Endometrium (tissue), 2 donors: ENCODE data around the gene ZNF641.

Experiments
- FAIRE-seq: peaks from 2 replicates; lab custom pipeline; 2012; peaks lifted over from hg19 to GRCh38; lab: Jason Lieb, UNC
- donor health status: control.
- donor health status: control.

Gene ZNF641

DNA sequence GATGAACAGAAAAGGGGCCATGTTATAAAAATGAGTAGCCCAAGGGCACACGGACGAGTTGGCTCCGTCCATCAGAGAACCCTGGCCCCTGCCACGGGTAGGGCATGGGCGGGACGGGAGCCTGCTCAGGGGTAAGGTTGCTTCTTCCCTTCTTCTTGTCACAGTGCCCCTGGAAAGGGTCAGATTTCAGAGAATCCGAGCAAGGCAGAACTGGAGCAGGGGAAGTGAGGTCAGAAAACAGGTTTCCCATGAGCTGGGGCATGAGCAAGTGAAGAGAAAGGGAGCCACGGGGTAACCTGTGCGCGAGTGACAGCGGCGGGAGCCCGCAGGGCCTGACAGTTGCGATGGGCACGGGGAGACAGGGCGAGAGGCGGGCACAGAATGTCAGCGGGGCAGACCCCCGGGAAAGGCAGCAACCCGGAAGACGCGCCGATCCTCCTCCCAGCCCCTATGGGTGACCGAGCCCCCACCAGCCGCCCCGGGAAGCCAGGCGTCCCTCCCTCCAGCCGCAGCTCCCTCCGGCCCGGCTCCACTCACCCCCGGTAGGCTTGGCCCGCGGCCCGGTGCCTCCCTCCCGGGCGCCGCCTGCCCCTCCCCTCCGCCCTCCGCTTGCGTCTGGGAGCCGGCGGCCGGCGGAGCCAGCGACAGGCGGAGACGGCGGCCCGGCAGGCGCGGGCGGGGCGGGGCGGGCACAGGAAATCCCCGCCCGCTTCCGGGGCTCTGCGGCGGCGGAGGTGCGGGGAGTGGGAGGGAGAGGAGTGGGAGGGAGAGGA is at the start of gene ZNF641:
Gene ZNF641, minus strand, starts transcription at position 671 of the 773 bp plus-strand sequence. CDS start 2,829 bp downstream, outside the sequence.
- no peak for FAIRE-seq

DNA sequence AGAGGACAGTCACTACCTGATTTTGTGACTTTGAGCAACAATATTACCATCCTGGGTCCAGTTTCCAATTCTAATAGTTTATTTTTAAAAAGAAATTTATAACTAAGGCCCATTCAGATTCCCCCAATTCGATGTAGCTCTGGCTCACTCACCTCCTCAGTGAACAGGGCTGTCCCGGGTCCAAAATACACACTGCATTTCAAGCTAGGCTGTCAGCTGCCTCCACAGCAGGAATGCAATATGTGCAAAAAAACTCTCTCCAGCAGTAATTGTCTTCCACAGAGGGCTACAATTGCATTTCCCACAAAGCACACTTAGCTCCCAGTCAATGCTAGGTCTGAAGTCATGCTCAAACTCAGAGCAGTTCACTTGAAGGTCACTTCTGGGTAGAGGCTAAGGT is 39.3 kb upstream of the ZNF641 start:
- no peak for FAIRE-seq

DNA sequence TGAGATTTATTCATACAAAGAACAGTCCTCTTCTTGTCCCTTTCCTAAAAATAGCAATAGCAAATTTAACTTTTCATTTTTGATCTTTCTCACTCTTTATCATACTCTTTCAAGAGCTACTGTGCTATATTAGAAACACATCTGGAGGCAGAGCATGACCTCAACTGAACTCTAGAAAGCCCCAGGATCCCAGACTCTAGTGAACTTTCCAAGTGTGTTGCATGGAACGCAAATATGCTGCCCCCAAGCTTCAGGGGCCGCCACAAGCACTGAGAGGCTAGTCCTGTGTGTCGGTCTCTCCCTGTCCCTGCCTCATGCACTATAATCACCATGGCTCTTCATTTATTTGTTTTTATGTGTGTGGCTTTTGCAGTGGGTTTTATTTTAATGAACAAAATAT is 38.7 kb upstream of the ZNF641 start:
- no peak for FAIRE-seq

DNA sequence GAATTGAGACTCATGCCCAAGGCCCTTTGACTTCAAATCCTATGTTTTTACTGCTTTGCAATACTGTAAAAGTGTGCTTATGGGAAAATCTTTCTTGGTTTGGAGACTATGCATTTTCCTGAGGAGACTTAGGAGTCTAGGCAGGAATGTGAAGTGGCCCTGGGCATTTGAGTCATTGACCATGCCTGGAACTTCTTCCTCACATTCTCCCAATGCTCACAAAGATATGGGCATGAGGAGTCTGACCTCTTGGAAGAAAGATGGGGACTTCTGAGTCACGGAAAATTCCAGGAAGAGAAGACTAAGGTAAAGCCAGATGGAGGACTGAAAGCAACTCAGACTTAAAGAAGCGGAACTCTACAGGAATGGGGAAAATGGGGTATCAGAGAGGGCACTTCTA is 38.2 kb upstream of the ZNF641 start:
- no peak for FAIRE-seq

DNA sequence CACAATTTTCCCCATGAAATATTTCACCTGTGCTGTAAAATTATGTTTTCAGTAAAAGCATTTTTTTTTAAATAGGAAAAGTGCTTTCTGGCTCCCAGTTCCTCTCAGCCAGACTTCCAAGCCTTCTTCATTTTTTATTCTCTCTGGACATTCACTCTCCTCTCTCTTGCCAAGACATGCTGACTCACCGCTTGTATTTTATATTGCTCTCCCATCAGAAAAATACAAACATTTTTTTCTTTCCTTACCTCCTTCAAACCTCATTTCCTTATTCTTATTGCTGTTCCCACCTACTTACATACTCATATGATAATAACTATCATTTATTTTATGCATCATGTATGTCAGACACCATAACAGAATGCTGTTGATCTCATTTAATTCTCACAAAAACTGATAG is 37.7 kb upstream of the ZNF641 start:
- FAIRE-seq: no peak

DNA sequence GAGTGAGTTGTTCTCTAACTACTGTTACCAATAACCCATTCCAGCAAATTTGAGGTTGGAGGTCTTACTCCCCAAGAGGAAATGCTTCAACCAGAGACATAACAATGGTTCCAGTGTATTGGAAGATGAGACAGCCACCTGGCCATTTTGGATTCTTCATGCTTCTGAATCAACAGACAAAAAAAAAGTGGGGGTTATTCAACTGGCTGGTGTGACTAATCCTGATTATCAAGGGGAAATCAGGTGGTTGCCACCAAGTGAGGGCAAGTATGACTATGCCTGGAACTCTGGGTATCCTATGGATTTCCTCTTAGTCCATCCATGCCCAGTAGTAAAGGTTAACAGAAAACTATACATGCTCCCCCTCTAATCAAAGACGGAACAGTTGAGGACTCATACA is 29.9 kb upstream of the ZNF641 start:
- FAIRE-seq: no peak

DNA sequence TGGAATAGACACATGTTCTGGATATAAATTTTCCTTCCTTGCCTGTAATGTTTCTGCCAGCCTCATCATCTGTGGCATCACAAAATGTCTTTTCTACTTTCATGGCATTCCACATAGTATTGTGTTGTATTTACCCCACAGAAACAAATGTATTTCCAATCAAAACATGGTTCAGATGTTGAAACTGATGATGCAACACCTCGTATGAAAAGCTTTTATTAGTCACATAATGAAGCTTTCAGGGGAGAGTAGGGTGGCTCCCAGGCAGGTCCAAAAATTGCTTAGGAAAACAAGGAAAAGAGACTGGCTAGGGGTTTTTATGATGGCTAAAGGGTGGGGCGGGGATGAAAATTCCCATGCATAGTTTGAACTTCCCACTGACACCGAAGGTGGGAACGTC is 29.1 kb upstream of the ZNF641 start:
- no peak for FAIRE-seq

DNA sequence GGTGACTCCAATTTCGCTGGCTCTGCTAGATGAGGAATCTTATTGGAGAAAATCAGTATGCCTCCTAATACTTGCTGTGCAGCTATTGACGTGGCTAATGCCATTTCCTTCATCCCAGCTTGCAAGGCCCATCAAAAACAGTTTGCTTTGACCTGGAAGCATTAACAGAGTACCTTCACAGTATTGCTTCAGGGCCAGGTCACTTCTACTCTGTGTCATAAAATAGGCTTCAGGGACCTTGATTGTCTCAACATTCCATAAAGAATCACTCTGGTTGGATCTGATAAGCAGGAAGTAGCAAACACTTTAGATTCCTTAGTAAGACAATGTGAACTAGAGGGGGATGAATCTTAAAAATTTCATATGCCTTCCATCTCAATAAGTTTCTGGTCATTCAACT is 26.9 kb upstream of the ZNF641 start:
- no peak for FAIRE-seq

DNA sequence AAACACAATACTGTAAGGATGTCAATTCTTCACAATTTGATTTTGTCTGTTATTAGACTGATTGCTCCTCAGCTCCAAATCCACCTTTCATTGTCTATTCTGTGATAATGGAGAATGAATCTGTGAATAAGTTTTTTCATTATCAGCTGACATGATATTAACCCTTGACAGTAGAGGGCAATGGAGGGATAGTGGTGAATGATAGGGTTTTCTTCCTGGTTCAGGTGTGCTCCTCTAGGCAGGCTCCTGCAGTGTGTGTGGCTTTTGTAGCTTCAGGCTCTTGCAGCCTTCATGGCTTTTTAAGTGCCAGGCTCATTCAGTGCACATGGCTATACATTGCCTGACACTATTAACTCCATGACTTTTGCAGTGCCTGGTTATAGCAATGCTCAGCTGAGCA is 23.4 kb upstream of the ZNF641 start:
- no peak for FAIRE-seq

DNA sequence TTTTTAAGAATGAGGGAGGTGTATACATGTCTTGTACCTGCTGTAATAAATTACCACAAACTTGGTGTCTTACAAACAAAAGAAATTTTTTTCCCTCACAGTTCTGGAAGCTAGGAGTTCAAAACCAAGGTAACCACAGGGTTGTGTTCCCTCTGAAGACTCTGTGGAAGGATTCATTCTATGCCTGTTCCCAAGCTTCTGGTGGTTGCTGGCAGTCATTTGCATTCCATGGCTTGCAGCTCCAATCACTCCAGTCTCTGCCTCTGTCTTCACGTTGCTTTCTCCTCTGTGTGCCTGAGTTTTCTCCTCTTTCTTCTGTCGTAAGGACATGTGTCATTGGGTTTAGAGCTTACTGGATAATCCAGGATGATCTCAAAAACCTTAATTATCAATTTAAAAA is 15.4 kb upstream of the ZNF641 start:
- FAIRE-seq: no peak

DNA sequence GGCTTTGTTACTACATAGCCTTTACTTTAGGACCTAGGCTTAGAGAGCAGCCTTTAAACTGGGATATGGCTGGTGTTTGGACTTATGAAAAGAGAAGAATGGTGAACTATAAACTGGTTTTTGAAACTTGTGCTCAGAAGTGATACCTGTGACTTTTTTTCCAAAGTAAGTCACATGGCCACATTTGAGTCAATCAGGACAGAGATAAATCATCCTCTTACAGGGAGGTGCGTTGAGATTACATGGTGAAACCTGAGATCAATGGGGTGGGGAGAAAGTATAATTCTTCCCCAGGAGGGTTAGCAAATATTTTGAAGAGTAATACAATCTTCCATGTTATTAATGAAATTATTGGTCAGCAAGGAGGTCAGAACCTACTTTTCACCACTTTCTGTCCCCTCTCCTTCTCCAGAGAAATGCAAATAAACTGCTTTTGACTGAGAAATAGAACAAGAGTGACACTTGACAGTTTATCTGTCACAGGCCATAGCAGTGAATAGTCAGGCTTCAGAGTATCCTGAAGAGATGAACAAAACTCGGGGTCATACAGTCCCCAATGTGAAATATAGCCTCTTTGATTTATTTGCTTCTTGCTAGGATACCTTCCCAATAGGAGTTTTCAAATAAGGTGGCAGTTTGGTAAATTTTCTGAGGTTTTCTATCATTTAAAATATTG is 11.1 kb upstream of the ZNF641 start:
- FAIRE-seq: no peak

DNA sequence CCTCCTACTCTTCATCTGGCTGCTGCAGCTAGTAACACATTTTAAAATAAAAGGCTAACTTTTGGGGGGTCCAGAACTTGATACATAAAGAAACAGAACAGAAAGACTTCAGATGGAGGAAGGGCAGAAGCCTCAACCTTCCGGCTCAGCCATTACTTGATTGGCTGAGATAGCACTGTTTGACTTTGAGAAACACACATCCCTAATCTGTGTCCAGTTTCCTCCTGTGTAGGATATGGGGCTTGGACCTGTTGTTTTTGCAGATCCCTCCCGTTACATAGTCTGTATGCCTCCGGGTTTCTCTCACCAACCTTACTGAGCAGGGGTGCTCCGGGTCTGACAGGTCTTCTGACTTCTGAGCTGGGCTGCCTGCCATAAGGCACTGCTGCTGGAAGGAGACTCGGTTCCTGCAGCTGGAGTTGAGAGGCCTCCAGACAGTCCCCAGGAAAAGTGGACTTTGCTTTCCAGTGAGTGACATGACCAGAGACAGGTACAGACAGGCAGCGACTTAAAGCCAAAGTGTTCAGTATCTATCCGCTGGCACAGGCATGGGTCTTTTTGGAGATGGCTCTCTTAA is 8.3 kb upstream of the ZNF641 start:
- no peak for FAIRE-seq

DNA sequence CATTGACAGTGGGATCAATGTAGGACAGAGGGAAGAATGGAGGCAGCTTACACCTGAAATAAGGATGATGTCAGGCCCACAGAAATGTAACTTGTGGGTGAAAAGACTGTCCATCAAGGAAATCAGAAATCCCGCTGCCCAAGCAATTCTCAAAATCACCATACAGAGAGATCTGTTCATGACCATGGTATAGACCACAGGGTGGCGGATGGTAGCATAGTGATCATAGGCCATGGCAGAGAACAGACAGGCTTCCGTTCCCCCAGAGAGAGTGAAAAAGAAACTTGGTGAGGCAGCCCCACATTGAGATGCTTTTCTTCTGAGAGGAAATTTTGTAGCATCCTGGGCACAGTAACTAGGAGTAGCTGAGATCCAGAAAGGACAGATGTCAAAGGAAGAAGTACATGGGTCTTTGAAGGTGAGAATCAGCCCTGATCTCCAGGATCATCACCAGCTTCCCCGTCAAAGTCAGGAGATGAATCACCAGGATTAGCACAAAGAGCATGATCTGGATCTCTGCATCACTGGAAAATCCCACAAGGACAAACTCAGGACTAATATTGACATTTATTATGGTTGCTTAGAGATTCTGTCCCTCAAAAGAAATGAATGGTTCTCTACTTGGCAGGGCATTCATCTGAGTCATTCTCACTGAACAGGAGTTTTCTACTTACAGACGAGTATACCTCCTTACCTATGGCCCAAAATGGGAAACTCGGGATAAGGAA is 5.5 kb upstream of the ZNF641 start:
- no peak for FAIRE-seq

DNA sequence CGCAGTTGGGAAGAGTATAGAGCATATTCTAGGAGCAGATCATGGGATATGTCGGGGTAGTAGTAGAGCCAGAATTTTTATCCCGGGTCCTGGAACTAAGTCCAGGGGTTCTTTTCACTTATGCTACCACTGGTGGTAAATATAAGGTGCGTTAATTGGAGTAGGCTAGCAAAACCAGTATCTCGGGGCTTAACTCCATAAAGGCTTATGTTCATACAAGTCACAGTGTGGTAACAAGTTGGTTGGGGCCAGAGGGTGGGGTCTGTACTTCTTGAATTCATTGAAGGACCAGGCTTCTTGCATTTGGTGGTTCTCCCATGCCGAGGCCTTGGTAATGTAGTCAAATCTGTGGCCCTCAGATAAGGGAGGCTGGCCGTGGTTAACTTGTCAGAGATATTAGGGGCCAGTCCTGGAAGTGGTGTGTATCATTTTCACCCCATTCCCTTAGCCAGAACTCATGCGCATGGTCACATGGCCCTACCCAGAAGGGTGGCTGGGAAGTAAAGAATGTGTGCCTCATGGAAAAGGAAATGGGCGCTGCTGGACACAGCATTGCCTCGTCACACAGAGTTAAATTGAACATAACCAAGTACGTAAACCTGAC is 1.5 kb upstream of the ZNF641 start:
- no peak for FAIRE-seq

DNA sequence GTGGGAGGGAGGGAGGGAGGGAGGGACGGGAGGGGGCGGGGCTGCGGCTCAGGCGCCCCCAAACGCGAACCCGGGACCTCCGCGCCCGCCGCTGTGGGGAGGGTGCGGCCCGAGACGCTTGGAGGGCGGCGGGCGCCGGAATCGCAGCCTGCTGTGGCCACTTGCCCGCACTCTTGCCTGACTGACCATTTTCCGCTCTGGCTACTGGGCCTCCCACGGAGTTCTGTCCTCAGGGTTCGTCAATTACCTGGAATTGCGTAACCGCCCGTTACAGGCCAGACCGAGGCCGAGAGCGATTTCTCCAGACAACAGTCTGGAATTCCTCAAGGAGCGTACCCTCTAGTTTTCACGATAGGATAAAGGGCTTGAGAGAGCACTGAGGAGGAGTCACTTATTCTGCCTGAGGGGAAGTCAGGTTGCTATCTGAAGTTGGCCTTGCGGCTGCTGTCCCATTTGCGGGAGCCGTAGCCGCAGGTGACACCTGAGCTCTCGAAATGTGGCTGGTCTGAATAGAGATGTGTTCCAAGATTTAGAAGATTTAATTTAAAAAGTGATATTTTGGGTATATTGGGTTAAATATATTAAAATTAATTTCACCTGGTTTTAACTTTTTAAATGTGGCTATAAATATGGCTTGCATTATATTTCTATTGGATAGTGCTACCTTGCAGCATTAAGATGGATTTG is 446 bp upstream of the ZNF641 start:
- FAIRE-seq: no peak

DNA sequence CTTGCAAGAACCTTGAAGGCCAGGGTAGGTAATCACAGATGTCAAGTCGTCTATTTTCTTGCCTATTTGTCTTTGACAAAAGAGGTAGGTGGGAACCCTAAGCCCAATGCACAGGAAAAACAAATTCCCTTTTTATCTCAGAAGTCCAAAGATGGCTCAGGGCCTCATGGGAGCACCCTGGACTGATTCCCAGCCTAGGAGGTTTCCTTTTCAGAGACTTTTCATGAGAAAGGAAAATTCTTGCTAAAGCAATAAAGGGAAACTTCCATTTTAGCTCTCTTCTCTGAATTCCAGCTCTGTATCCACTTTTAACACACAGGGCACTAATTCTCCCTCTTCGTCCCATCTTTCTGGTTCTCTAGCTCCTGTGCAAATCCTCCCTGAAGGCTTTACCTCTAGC is 1.2 kb downstream of the ZNF641 start:
- FAIRE-seq: no peak

DNA sequence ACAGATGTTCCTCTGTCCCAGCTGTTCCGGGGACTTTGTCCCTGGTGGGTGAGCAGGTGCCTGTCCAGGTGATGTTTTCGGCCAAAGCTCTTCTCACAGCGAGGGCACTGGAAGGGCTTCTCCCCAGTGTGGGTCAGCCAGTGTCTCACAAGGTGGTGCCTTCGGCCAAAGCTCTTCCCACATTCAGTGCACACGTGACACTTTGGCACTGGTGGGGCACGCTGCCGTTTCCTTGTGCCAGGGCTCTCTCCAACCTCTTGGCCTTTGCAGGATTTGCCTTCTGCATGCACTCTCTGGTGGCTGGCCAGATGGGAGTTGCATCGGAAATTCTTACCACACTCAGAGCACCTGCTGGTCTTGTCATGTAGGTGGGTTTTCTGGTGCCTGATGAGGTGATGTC is 7.7 kb downstream of the ZNF641 start:
- no peak for FAIRE-seq

DNA sequence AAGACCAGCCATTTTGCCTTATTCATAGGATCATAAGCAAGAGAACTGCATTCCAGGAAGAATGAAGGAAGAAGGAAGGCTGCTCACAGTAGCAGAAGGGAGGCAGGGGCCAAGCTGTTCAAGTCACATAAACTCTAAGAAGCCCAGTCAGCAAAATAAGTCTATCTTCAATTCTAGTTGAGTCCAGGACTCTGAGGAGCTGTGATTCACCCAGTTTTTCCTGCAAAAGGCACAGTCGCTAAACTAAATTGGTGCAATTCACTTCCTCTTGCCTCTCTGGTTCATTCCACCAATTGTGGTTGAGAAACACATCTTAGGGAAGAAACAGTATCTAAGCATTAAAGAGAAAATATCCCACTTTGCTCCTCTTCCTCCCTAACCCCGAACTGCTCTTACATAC is 9.8 kb downstream of the ZNF641 start:
- FAIRE-seq: no peak

DNA sequence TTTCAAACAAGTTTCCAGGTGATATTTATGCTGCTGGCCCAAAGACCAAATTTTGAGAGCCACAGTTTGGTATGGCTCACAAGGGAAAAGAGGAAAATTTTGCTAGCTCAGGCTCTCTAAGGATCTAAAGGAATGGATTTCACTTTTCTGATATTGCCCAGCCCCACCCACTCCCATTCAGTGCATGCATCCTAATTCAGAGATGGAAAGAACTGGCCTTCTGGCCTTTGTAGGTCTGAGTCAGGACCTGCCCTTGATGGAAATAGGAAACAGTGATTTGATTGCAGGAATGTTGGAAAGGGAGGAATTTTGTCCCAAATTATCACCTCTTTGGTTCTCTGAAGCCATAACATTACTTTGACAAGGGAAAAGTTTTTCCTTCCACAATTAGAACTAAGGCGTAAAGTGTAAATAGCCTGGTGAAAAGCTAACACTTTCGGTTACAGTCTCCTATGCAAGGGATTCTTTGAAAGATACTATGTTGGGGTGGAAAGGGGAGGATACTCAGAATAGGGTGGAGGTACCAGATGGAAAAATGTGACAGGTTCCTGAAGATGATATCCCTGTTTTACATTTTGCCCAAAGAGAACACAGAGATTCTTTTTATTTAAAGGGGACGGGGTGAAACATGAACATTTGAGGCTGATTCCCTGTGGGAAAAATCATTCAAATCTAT is 11.1 kb downstream of the ZNF641 start:
- no peak for FAIRE-seq

DNA sequence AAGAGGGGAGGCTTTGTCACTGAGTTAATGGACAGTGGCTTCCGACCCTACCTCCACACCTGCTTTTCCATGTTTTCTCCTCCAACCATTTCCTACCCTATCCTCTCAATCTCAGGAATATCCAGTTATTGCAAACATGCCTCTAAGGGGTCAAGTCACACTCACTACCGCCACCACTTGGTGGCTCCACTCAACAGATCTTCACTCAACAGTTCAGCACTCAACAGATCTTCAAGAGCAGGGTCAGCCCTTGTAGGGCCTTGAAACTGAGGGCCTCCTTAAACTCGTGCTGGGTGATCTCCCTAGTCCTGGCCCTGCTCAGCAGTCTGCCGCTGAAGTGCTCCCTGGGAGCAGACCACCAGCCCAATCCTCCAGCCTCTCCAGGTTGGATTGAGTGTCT is 14.2 kb downstream of the ZNF641 start:
- FAIRE-seq: no peak

DNA sequence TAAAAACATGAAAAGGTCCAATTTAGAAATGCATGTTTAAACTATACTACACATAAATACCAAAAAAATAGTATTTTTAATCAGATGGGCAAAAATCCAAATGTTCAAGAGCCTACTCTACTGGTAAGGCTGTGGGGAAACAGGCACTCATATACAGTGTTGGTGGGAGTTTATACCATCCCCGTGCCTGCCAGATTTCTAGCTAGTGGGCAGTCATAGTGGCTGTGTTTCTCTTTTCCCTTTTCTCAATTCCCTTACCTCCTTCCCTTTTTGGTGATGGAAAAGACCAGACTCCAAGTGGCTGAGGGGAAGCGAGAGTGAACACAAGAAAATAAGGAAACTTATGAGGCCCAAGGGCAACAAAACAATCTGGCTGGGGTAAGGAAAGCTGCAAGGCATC is 14.7 kb downstream of the ZNF641 start:
- FAIRE-seq: no peak
